GM21528 (cell line): ENCODE data around the gene ABHD15.

Source experiments
- ATAC-seq: cut with Tn5 transposase; IDR thresholded peaks from one replicate; pipeline ENCODE4 v1.9.1; 2021; ENCODE audit warnings: mild to moderate bottlenecking, moderate library complexity; ENCODE audit not compliant: unreplicated experiment, low FRiP score

The ABHD15 gene

GRCh38 chr17:29549177-29549923 is 17.5 kb downstream of the ABHD15 start:
- no peak for ATAC-seq

- no peak for ATAC-seq
Observed at GRCh38 chr17:29546830-29547229, 20.0 kb downstream of the ABHD15 start.

GRCh38 chr17:29546085-29546484 is 20.8 kb downstream of the ABHD15 start:
- ATAC-seq, result no peak

GRCh38 chr17:29544066-29544465 is 22.8 kb downstream of the ABHD15 start:
- no peak for ATAC-seq

- ATAC-seq, result no peak
Observed at GRCh38 chr17:29533976-29534375, 32.9 kb downstream of the ABHD15 start.

GRCh38 chr17:29526322-29526721 is 40.5 kb downstream of the ABHD15 start:
- no peak for ATAC-seq

- ATAC-seq, result no peak
Observed at GRCh38 chr17:29524692-29525091, 42.1 kb downstream of the ABHD15 start.

- no peak for ATAC-seq
Observed at GRCh38 chr17:29518359-29518758, 48.5 kb downstream of the ABHD15 start.

GRCh38 chr17:29514792-29515191 is 52.0 kb downstream of the ABHD15 start:
- ATAC-seq, result no peak

- ATAC-seq, result no peak
Observed at GRCh38 chr17:29510953-29511352, 55.9 kb downstream of the ABHD15 start.
